ENCODE results near the gene C4orf50.
"Not testable (repeated sequence)": the region's sequence is repeated elsewhere in the genome, so short reads cannot be mapped to it uniquely, and the experiment has no call there.

The C4orf50 gene

DNA sequence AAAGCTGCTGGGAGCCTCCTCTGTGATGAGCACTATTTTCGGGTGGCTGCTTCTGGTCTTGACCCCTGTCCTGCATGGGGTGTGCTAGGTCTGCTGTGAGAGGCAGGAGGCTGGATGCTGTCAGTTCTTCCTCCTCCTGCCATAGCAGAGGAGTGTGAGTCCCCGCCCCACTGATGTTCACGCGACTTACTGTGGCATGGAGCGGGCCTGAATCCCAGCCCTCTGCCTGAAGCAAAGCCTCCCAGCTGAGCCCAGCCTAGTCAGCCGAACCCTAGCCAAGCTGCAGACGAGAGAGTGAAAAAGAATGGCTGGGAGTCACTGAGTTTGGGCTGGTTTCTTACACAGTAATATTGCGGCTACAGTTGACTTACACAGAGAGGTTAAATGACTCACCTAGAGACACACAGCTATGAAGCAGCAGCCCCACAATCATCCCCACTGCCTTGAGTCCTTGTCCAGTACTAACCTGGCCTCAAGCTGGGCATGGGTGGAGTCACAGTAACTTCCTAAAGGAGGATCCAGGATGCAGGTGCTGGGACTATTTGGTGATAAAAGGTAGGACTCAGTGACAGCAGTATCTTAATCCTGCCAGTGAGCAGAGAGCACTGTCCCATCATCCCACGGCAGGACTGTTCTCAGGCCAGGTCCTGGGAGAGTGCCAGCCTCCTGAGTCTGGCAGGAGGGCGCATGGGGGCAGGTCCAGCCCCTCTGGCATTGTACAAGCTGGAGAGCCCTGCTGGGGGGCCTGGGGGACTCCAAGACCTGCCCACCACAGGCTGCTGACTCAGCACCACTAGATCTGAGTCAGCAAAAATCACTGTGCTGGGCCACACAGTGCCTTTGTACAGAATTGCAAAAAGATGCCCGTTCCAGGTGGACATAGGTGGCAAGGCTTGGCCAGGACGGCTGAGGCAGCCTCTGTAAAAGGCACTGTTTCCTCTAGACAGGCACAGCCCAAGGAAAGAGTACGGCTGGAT is 65.0 kb downstream of the C4orf50 start:
- Histone ChIP-seq H3K9ac (ENCODE audit: low read depth, low read length, poor library complexity, severe bottlenecking) (no peak overlapping the region), H3K27me3 (ENCODE audit: insufficient read depth, low read length, poor library complexity, severe bottlenecking) (no peaks in the 10 kb centered on the region)

DNA sequence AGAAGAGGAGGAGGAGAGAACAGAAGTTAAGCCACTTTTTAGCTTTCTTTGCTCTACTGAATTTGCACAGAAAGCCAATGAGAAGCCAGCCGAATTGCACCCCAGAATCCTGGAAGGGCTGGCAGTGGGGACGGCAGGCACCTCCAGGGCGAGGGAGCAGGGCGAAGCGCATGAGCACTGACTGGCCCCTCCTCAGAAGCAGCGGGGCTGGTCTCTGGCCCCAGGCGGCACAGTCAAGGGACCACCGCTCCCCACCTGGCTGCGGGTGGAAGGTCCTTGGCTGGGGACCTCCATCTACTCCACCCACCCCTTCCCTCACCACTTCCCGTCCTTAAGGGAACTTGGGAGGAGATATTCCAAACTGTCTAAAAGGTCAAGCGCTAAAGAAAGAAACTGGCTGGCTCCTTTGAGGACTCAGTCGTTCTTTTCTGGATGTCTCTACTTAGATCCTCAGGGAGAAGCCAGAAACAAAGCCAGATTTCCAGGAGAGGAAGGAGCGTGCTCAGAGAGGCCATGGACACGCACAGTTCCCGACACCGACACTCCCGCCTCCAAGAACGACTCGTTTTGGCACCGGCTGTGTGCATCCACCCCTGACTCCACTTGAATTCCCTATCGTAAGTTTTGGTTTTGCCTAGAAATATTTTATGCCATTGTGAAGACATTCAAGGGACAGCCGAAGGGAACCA is 65.8 kb downstream of the C4orf50 start:
- no peaks in the 10 kb centered on the region for H3K79me2 ChIP-seq (ENCODE audit: insufficient read depth, low read length)
- H3K9me3 ChIP-seq (ENCODE audit: insufficient read depth, low read depth, low read length): no peaks in the 10 kb centered on the region; the same call in 1 of the 2 replicates
- no peaks in the 10 kb centered on the region for H3K4me1 ChIP-seq (ENCODE audit: insufficient read depth, low read length, poor library complexity, severe bottlenecking)
- TF ChIP-seq EZH2phosphoT487 (IDR thresholded peaks at IDR 0.05; ENCODE audit: borderline replicate concordance): no peak
- TF ChIP-seq, protein P1, sequence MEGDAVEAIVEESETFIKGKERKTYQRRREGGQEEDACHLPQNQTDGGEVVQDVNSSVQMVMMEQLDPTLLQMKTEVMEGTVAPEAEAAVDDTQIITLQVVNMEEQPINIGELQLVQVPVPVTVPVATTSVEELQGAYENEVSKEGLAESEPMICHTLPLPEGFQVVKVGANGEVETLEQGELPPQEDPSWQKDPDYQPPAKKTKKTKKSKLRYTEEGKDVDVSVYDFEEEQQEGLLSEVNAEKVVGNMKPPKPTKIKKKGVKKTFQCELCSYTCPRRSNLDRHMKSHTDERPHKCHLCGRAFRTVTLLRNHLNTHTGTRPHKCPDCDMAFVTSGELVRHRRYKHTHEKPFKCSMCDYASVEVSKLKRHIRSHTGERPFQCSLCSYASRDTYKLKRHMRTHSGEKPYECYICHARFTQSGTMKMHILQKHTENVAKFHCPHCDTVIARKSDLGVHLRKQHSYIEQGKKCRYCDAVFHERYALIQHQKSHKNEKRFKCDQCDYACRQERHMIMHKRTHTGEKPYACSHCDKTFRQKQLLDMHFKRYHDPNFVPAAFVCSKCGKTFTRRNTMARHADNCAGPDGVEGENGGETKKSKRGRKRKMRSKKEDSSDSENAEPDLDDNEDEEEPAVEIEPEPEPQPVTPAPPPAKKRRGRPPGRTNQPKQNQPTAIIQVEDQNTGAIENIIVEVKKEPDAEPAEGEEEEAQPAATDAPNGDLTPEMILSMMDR (conservative IDR thresholded peaks at IDR 0.05; ENCODE audit: low read length): no peak
- no peak overlapping the region for H3K4me2 ChIP-seq (ENCODE audit: low read depth, low read length, poor library complexity, severe bottlenecking)
- H2AFZ ChIP-seq (ENCODE audit: low read length): no peak overlapping the region
- H3F3A ChIP-seq (ENCODE audit: low read depth): no peaks in the 10 kb centered on the region
- no peak overlapping the region for H3K4me3 ChIP-seq (ENCODE audit: low read length, poor library complexity, severe bottlenecking)
- no peaks in the 10 kb centered on the region for H3K9me2 ChIP-seq (replicated peaks; ENCODE audit: low read depth, low read length)
- no peak overlapping the region for H3K9ac ChIP-seq (ENCODE audit: low read depth, low read length, poor library complexity, severe bottlenecking)
- H3K27me3 ChIP-seq (ENCODE audit: insufficient read depth, low read length, poor library complexity, severe bottlenecking): no peaks in the 10 kb centered on the region
- no peaks in the 10 kb centered on the region for H4K20me1 ChIP-seq (ENCODE audit: insufficient read depth, low read length, poor library complexity, severe bottlenecking)
- no peaks in the 10 kb centered on the region for H3K36me3 ChIP-seq (ENCODE audit: insufficient read depth, low read length)

More for the DNA sequence above, 65.0 kb downstream of the C4orf50 start:
- H3K9me2 ChIP-seq (replicated peaks; ENCODE audit: low read depth, low read length): no peaks in the 10 kb centered on the region
- H3K79me2 ChIP-seq (ENCODE audit: insufficient read depth, low read length): no peaks in the 10 kb centered on the region
- no peak overlapping the region for H3K4me2 ChIP-seq (ENCODE audit: low read depth, low read length, poor library complexity, severe bottlenecking)
- no peak overlapping the region for H3K4me3 ChIP-seq (ENCODE audit: low read length, poor library complexity, severe bottlenecking)
- no peaks in the 10 kb centered on the region; the same call in 1 of the 2 replicates for H3K9me3 ChIP-seq (ENCODE audit: insufficient read depth, low read depth, low read length)
- H3K4me1 ChIP-seq (ENCODE audit: insufficient read depth, low read length, poor library complexity, severe bottlenecking): no peaks in the 10 kb centered on the region
- no peaks in the 10 kb centered on the region for H3F3A ChIP-seq (ENCODE audit: low read depth)
- TF ChIP-seq, protein P1 (conservative IDR thresholded peaks at IDR 0.05; ENCODE audit: low read length): no peak
- no peak for TF ChIP-seq EZH2phosphoT487 (IDR thresholded peaks at IDR 0.05; ENCODE audit: borderline replicate concordance)
- no peaks in the 10 kb centered on the region for H3K36me3 ChIP-seq (ENCODE audit: insufficient read depth, low read length)
- H4K20me1 ChIP-seq (ENCODE audit: insufficient read depth, low read length, poor library complexity, severe bottlenecking): no peaks in the 10 kb centered on the region
- H2AFZ ChIP-seq (ENCODE audit: low read length): no peak overlapping the region

DNA sequence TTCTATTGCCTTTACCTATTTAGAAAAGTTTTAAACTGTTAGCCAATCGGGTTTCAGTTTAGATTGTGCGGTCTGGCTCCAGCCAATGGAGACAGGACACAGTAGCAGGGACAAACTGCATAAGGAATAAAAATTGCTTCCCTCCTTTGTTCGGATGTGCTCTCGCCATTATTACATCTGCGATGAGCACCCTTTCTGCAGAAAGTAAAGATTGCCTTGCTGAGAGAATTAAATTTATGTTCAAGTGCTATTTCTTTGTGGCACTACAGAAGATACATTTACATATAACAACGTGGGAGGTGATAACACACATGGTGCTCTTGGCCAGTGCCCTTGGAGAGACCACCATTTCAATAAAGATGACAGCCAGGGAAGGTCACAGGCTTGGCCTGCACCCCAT is 71.6 kb downstream of the C4orf50 start:
- not testable (repeated sequence) for H3K9ac ChIP-seq (ENCODE audit: low read depth, low read length, poor library complexity, severe bottlenecking); H2AFZ ChIP-seq (ENCODE audit: low read length); H3K27me3 ChIP-seq (ENCODE audit: insufficient read depth, low read length, poor library complexity, severe bottlenecking); H3K9me2 ChIP-seq (replicated peaks; ENCODE audit: low read depth, low read length); H3K4me2 ChIP-seq (ENCODE audit: low read depth, low read length, poor library complexity, severe bottlenecking); H4K20me1 ChIP-seq (ENCODE audit: insufficient read depth, low read length, poor library complexity, severe bottlenecking); H3K79me2 ChIP-seq (ENCODE audit: insufficient read depth, low read length); H3K4me3 ChIP-seq (ENCODE audit: low read length, poor library complexity, severe bottlenecking); H3K9me3 ChIP-seq (ENCODE audit: insufficient read depth, low read depth, low read length); H3K36me3 ChIP-seq (ENCODE audit: insufficient read depth, low read length); H3F3A ChIP-seq (ENCODE audit: low read depth); H3K4me1 ChIP-seq (ENCODE audit: insufficient read depth, low read length, poor library complexity, severe bottlenecking)

All from Loucy (cell line).